ENCODE data around the gene NME5. TPM values are rescaled to one million over a fixed set of nuclear protein-coding genes. Genes with fewer than 3 reads are reported as not detected.
"Not testable (repeated sequence)": the region's sequence is repeated elsewhere in the genome, so short reads cannot be mapped to it uniquely, and the experiment has no call there.

The NME5 gene
- total RNA-seq, 1 experiment from 2014 or later: 2.0 TPM

- H3K4me1 ChIP-seq (ENCODE audit: low read length); H3K27me3 ChIP-seq (ENCODE audit: low read length); H3K9me2 ChIP-seq (replicated peaks; ENCODE audit: insufficient read depth, low read length); H3K4me2 ChIP-seq (ENCODE audit: low read depth, low read length, poor library complexity, severe bottlenecking); H2AFZ ChIP-seq (ENCODE audit: low read length); H4K20me1 ChIP-seq (ENCODE audit: insufficient read depth, low read depth, low read length); H3K79me2 ChIP-seq (ENCODE audit: low read length); H3K27ac ChIP-seq (ENCODE audit: low read length); DNase-seq; H3K9me3 ChIP-seq (ENCODE audit: low read length); H3K4me3 ChIP-seq (ENCODE audit: low read length); H3K9ac ChIP-seq (ENCODE audit: low read length): not testable (repeated sequence)
- peaks cover 33% of the 10 kb centered on the region for H3K36me3 ChIP-seq (ENCODE audit: insufficient read depth, low read length)
Observed at GRCh38 chr5:138155977-138156376, 16.7 kb upstream of the NME5 start.

GRCh38 chr5:138149530-138149929 lies 10.3 kb upstream of the NME5 start:
- Histone ChIP-seq H3K9me3 (ENCODE audit: low read length) (no peaks in the 10 kb centered on the region), H3K36me3 (ENCODE audit: insufficient read depth, low read length) (no peaks in the 10 kb centered on the region), H3K9ac (ENCODE audit: low read length) (no peak overlapping the region), H3K9me2 (replicated peaks; ENCODE audit: insufficient read depth, low read length) (no peaks in the 10 kb centered on the region), H3K27ac (ENCODE audit: low read length) (no peak overlapping the region), H3K79me2 (ENCODE audit: low read length) (no peaks in the 10 kb centered on the region), H3K27me3 (ENCODE audit: low read length) (no peaks in the 10 kb centered on the region), H3K4me2 (ENCODE audit: low read depth, low read length, poor library complexity, severe bottlenecking) (no peak overlapping the region), H4K20me1 (ENCODE audit: insufficient read depth, low read depth, low read length) (no peaks in the 10 kb centered on the region), H2AFZ (ENCODE audit: low read length) (no peak overlapping the region), H3K4me1 (ENCODE audit: low read length) (no peaks in the 10 kb centered on the region), H3K4me3 (ENCODE audit: low read length) (no peak overlapping the region)
- no peak for DNase-seq

- Histone ChIP-seq H3K4me3 (ENCODE audit: low read length) (no peak overlapping the region), H3K4me1 (ENCODE audit: low read length) (no peaks in the 10 kb centered on the region), H3K36me3 (ENCODE audit: insufficient read depth, low read length) (no peaks in the 10 kb centered on the region), H3K9me3 (ENCODE audit: low read length) (no peaks in the 10 kb centered on the region), H3K9ac (ENCODE audit: low read length) (no peak overlapping the region), H3K27ac (ENCODE audit: low read length) (no peak overlapping the region), H3K79me2 (ENCODE audit: low read length) (no peaks in the 10 kb centered on the region), H3K9me2 (replicated peaks; ENCODE audit: insufficient read depth, low read length) (no peaks in the 10 kb centered on the region), H3K27me3 (ENCODE audit: low read length) (no peaks in the 10 kb centered on the region), H4K20me1 (ENCODE audit: insufficient read depth, low read depth, low read length) (no peaks in the 10 kb centered on the region), H2AFZ (ENCODE audit: low read length) (no peak overlapping the region), H3K4me2 (ENCODE audit: low read depth, low read length, poor library complexity, severe bottlenecking) (no peak overlapping the region)
- DNase-seq: no peak
Observed at GRCh38 chr5:138148811-138149210, 9.6 kb upstream of the NME5 start.

- not testable (repeated sequence) for H3K79me2 ChIP-seq (ENCODE audit: low read length); H3K9ac ChIP-seq (ENCODE audit: low read length); H3K4me2 ChIP-seq (ENCODE audit: low read depth, low read length, poor library complexity, severe bottlenecking); DNase-seq; H3K9me3 ChIP-seq (ENCODE audit: low read length); H2AFZ ChIP-seq (ENCODE audit: low read length); H3K27ac ChIP-seq (ENCODE audit: low read length); H4K20me1 ChIP-seq (ENCODE audit: insufficient read depth, low read depth, low read length); H3K4me3 ChIP-seq (ENCODE audit: low read length); H3K9me2 ChIP-seq (replicated peaks; ENCODE audit: insufficient read depth, low read length); H3K27me3 ChIP-seq (ENCODE audit: low read length); H3K36me3 ChIP-seq (ENCODE audit: insufficient read depth, low read length)
- peaks cover 20% of the 10 kb centered on the region for H3K4me1 ChIP-seq (ENCODE audit: low read length)
Observed at GRCh38 chr5:138143578-138143977, 4.3 kb upstream of the NME5 start.

GRCh38 chr5:138141734-138142133 lies 2.5 kb upstream of the NME5 start:
- no peaks in the 10 kb centered on the region for H4K20me1 ChIP-seq (ENCODE audit: insufficient read depth, low read depth, low read length)

GRCh38 chr5:138140268-138140667 lies 1.0 kb upstream of the NME5 start:
- peak overlapping the region; percentile 69; the same call in 1 of the 2 replicates for H3K27ac ChIP-seq (ENCODE audit: low read length)
- H3K4me3 ChIP-seq (ENCODE audit: low read length): 0 out of 2 replicates have a peak overlapping the region, but pooled peaks have one; percentile 70
- H3K27me3 ChIP-seq (ENCODE audit: low read length): no peaks in the 10 kb centered on the region
- H2AFZ ChIP-seq (ENCODE audit: low read length): peak overlapping the region; percentile 94
- peaks cover 27% of the 10 kb centered on the region for H3K4me1 ChIP-seq (ENCODE audit: low read length)
- DNase-seq: no peak
- no peaks in the 10 kb centered on the region for H4K20me1 ChIP-seq (ENCODE audit: insufficient read depth, low read depth, low read length)
- peak overlapping the region; percentile 99 for H3K4me2 ChIP-seq (ENCODE audit: low read depth, low read length, poor library complexity, severe bottlenecking)
- H3K9ac ChIP-seq (ENCODE audit: low read length): peak overlapping the region; percentile 58
- no peaks in the 10 kb centered on the region for H3K9me2 ChIP-seq (replicated peaks; ENCODE audit: insufficient read depth, low read length)
- no peaks in the 10 kb centered on the region for H3K36me3 ChIP-seq (ENCODE audit: insufficient read depth, low read length)
- no peaks in the 10 kb centered on the region for H3K9me3 ChIP-seq (ENCODE audit: low read length)
- no peaks in the 10 kb centered on the region for H3K79me2 ChIP-seq (ENCODE audit: low read length)

More at GRCh38 chr5:138141734-138142133, 2.5 kb upstream of the NME5 start:
- Histone ChIP-seq H3K36me3 (ENCODE audit: insufficient read depth, low read length) (no peaks in the 10 kb centered on the region), H3K9ac (ENCODE audit: low read length) (no peak overlapping the region), H3K79me2 (ENCODE audit: low read length) (no peaks in the 10 kb centered on the region), H3K4me1 (ENCODE audit: low read length) (peaks cover 27% of the 10 kb centered on the region), H3K27ac (ENCODE audit: low read length) (no peak overlapping the region), H2AFZ (ENCODE audit: low read length) (no peak overlapping the region), H3K9me2 (replicated peaks; ENCODE audit: insufficient read depth, low read length) (no peaks in the 10 kb centered on the region), H3K9me3 (ENCODE audit: low read length) (no peaks in the 10 kb centered on the region), H3K27me3 (ENCODE audit: low read length) (no peaks in the 10 kb centered on the region), H3K4me2 (ENCODE audit: low read depth, low read length, poor library complexity, severe bottlenecking) (no peak overlapping the region), H3K4me3 (ENCODE audit: low read length) (no peak overlapping the region)
- DNase-seq: no peak

GRCh38 chr5:138139781-138140090 lies 508 bp upstream of the NME5 start:
- no peaks in the 10 kb centered on the region for H3K36me3 ChIP-seq (ENCODE audit: insufficient read depth, low read length)
- no peaks in the 10 kb centered on the region for H3K79me2 ChIP-seq (ENCODE audit: low read length)
- peak overlapping the region; percentile 99 for H3K4me2 ChIP-seq (ENCODE audit: low read depth, low read length, poor library complexity, severe bottlenecking)
- peak overlapping the region; percentile 69 for H3K27ac ChIP-seq (ENCODE audit: low read length)
- no peaks in the 10 kb centered on the region for H3K9me3 ChIP-seq (ENCODE audit: low read length)
- no peaks in the 10 kb centered on the region for H3K27me3 ChIP-seq (ENCODE audit: low read length)
- H3K9ac ChIP-seq (ENCODE audit: low read length): peak overlapping the region; percentile 58
- H4K20me1 ChIP-seq (ENCODE audit: insufficient read depth, low read depth, low read length): no peaks in the 10 kb centered on the region
- H3K4me3 ChIP-seq (ENCODE audit: low read length): peak overlapping the region; percentile 70
- no peaks in the 10 kb centered on the region for H3K9me2 ChIP-seq (replicated peaks; ENCODE audit: insufficient read depth, low read length)
- H3K4me1 ChIP-seq (ENCODE audit: low read length): peaks cover 27% of the 10 kb centered on the region
- H2AFZ ChIP-seq (ENCODE audit: low read length): peak overlapping the region; percentile 94
- DNase-seq: peak; percentile 59

- H3K27me3 ChIP-seq (ENCODE audit: low read length): no peaks in the 10 kb centered on the region
- H4K20me1 ChIP-seq (ENCODE audit: insufficient read depth, low read depth, low read length): no peaks in the 10 kb centered on the region
- DNase-seq: no peak
- H3K9ac ChIP-seq (ENCODE audit: low read length): peak overlapping the region; percentile 33
- no peak overlapping the region for H3K27ac ChIP-seq (ENCODE audit: low read length)
- peak overlapping the region; percentile 80 for H3K4me2 ChIP-seq (ENCODE audit: low read depth, low read length, poor library complexity, severe bottlenecking)
- no peaks in the 10 kb centered on the region for H3K9me2 ChIP-seq (replicated peaks; ENCODE audit: insufficient read depth, low read length)
- peak overlapping the region; percentile 58 for H3K4me3 ChIP-seq (ENCODE audit: low read length)
- no peaks in the 10 kb centered on the region for H3K9me3 ChIP-seq (ENCODE audit: low read length)
- H3K36me3 ChIP-seq (ENCODE audit: insufficient read depth, low read length): no peaks in the 10 kb centered on the region
- H3K79me2 ChIP-seq (ENCODE audit: low read length): no peaks in the 10 kb centered on the region
- H3K4me1 ChIP-seq (ENCODE audit: low read length): peaks cover 12% of the 10 kb centered on the region
- H2AFZ ChIP-seq (ENCODE audit: low read length): peak overlapping the region; percentile 78
Observed at GRCh38 chr5:138132543-138132942, 6.7 kb downstream of the NME5 start.

GRCh38 chr5:138129347-138129746 lies 9.9 kb downstream of the NME5 start:
- H3K27me3 ChIP-seq (ENCODE audit: low read length): no peaks in the 10 kb centered on the region
- H3K9ac ChIP-seq (ENCODE audit: low read length): no peak overlapping the region
- H3K4me3 ChIP-seq (ENCODE audit: low read length): no peak overlapping the region
- DNase-seq: no peak
- no peak overlapping the region for H2AFZ ChIP-seq (ENCODE audit: low read length)
- peaks cover 12% of the 10 kb centered on the region for H3K4me1 ChIP-seq (ENCODE audit: low read length)
- H4K20me1 ChIP-seq (ENCODE audit: insufficient read depth, low read depth, low read length): no peaks in the 10 kb centered on the region
- no peaks in the 10 kb centered on the region for H3K36me3 ChIP-seq (ENCODE audit: insufficient read depth, low read length)
- H3K79me2 ChIP-seq (ENCODE audit: low read length): no peaks in the 10 kb centered on the region
- H3K4me2 ChIP-seq (ENCODE audit: low read depth, low read length, poor library complexity, severe bottlenecking): no peak overlapping the region
- H3K27ac ChIP-seq (ENCODE audit: low read length): no peak overlapping the region
- no peaks in the 10 kb centered on the region for H3K9me3 ChIP-seq (ENCODE audit: low read length)
- H3K9me2 ChIP-seq (replicated peaks; ENCODE audit: insufficient read depth, low read length): no peaks in the 10 kb centered on the region

Measured in Karpas-422 (cell line).